Endothelial cell of umbilical vein (primary cell): ENCODE measurements around the gene JPH3. TPM values are rescaled to one million over a fixed set of nuclear protein-coding genes. Genes with fewer than 3 reads are reported as not detected.

ENCODE experiments used
- BruUV-seq: library from RNA; stranded (reverse); fragments of 400-500 nt; replicated peaks from 2 replicates; lab custom pipeline; 2021; lab: Mats Ljungman, UMichigan
- CTCF ChIA-PET: fragments of 300-600, 350-600 bp; sonication (Branson Sonifier 250); formaldehyde crosslinking; loops from one replicate; lab custom pipeline; 2021; ENCODE audit warnings: antibody characterized with exemption, inconsistent platforms; lab: Charles Lee
- POLR2A ChIA-PET: fragments of 300-600, 350-600 bp; sonication (Branson Sonifier 250); formaldehyde crosslinking; loops from one replicate; lab custom pipeline; 2021; ENCODE audit warnings: antibody characterized with exemption, inconsistent platforms; lab: Charles Lee
- DNase-seq: peaks from one replicate; pipeline ENCODE4 v3.0.0-alpha.2; 2011; ENCODE audit warnings: low read depth, low spot score
- FAIRE-seq: peaks from 2 replicates; lab custom pipeline; 2011; peaks lifted over from hg19 to GRCh38; lab: Jason Lieb, UNC
- H2AFZ ChIP-seq: 2 replicates; pipeline ENCODE4 v1.6.0; 2012; ENCODE audit warnings: low read depth, low read length, control low read depth, inconsistent platforms
- H3K27ac ChIP-seq: 2 replicates; pipeline ENCODE4 v1.5.1; 2011; ENCODE audit warnings: low read depth, mild to moderate bottlenecking, control low read depth, low read length, moderate library complexity; ENCODE audit not compliant: insufficient read depth
- H3K27me3 ChIP-seq, 2 experiments: 2 replicates each; pipeline versions ENCODE4 v1.6.0 to v1.6.1; 2011; ENCODE audit warnings: low read length in 2 of 2, mixed read lengths in 1 of 2; ENCODE audit not compliant: control insufficient read depth in 2 of 2, insufficient read depth in 2 of 2
- H3K36me3 ChIP-seq, 2 experiments: 2 replicates in 1 of 2; 3 replicates in 1 of 2; pipeline ENCODE4 v1.5.1; 2011; ENCODE audit warnings: low read length in 2 of 2, mild to moderate bottlenecking in 1 of 2, moderate library complexity in 1 of 2; ENCODE audit not compliant: control insufficient read depth in 2 of 2, insufficient read depth in 2 of 2; ENCODE audit errors: extremely low read depth in 1 of 2
- H3K4me1 ChIP-seq: 3 replicates; pipeline ENCODE4 v1.5.1; 2011; ENCODE audit warnings: mild to moderate bottlenecking, low read length; ENCODE audit not compliant: control insufficient read depth, insufficient read depth; ENCODE audit errors: extremely low read depth
- H3K4me2 ChIP-seq: 2 replicates; pipeline ENCODE4 v1.6.1; 2011; ENCODE audit warnings: low read length, control low read depth, mixed read lengths; ENCODE audit not compliant: insufficient read depth
- H3K4me3 ChIP-seq, 3 experiments: fragments of 200-600 bp in 1 of 3; sonication (generic), shearing (Covaris generic) in 1 of 3; replicated peaks in 1 of 3; 2 replicates each; pipeline ENCODE4 v1.5.1; 2011 to 2016; ENCODE audit warnings: control low read depth in 3 of 3, low read length in 3 of 3, mild to moderate bottlenecking in 2 of 3, inconsistent platforms in 1 of 3, low read depth in 1 of 3, moderate library complexity in 1 of 3; ENCODE audit not compliant: insufficient read depth in 1 of 3
- H3K79me2 ChIP-seq: 2 replicates; pipeline ENCODE4 v1.6.0; 2012; ENCODE audit warnings: low read length, inconsistent platforms; ENCODE audit not compliant: control insufficient read depth, insufficient read depth
- H3K9ac ChIP-seq: replicated peaks from 2 replicates; pipeline ENCODE3; 2011; ENCODE audit warnings: low read length, control low read depth; ENCODE audit not compliant: insufficient read depth; ENCODE audit errors: extremely low read depth
- H3K9me1 ChIP-seq: replicated peaks from 3 replicates; pipeline ENCODE4 v1.6.0; 2011; ENCODE audit warnings: mild to moderate bottlenecking, low read length; ENCODE audit not compliant: control insufficient read depth, insufficient read depth; ENCODE audit errors: extremely low read depth
- H3K9me3 ChIP-seq: replicated peaks from 2 replicates; pipeline ENCODE4 v1.5.1; 2012; ENCODE audit warnings: low read length, inconsistent platforms; ENCODE audit not compliant: control insufficient read depth, insufficient read depth
- H4K20me1 ChIP-seq: replicated peaks from 2 replicates; pipeline ENCODE3; 2011; ENCODE audit warnings: mild to moderate bottlenecking, low read length; ENCODE audit not compliant: control insufficient read depth, insufficient read depth; ENCODE audit errors: extremely low read depth
- CTCF ChIP-seq, 2 donors: IDR thresholded peaks; 1 replicate in 1 of 2; 2 replicates in 1 of 2; pipeline ENCODE4 v1.5.1; 2011; ENCODE audit warnings: low read length in 2 of 2, mild to moderate bottlenecking in 2 of 2, moderate library complexity in 2 of 2, control low read depth in 1 of 2, inconsistent platforms in 1 of 2, low read depth in 1 of 2; ENCODE audit not compliant: insufficient read depth in 1 of 2; ENCODE audit errors: extremely low read depth in 1 of 2
- EZH2 ChIP-seq: IDR thresholded peaks from 2 replicates; pipeline ENCODE4 v1.6.1; 2012; ENCODE audit warnings: borderline replicate concordance, low read depth, mild to moderate bottlenecking, moderate library complexity, low read length, inconsistent platforms; ENCODE audit not compliant: severe bottlenecking
- FOS ChIP-seq: IDR thresholded peaks from 2 replicates; pipeline ENCODE4 v1.6.1; 2011; ENCODE audit warnings: mild to moderate bottlenecking, low read length, moderate library complexity, borderline replicate concordance; ENCODE audit not compliant: insufficient read depth
- GATA2 ChIP-seq: IDR thresholded peaks from 2 replicates; pipeline ENCODE4 v1.7.0; 2011; ENCODE audit warnings: low read depth, mild to moderate bottlenecking, moderate library complexity, mixed read lengths, low read length; ENCODE audit not compliant: insufficient read length, insufficient read depth
- JUN ChIP-seq: IDR thresholded peaks from 2 replicates; pipeline ENCODE4 v1.6.1; 2011; ENCODE audit warnings: borderline replicate concordance, low read depth; ENCODE audit not compliant: insufficient read length, insufficient read depth
- MAX ChIP-seq: IDR thresholded peaks from 2 replicates; pipeline ENCODE4 v1.6.1; 2011; ENCODE audit not compliant: insufficient read depth, insufficient read length
- MYC ChIP-seq: IDR thresholded peaks from one replicate; pipeline ENCODE4 v1.6.1; 2011; ENCODE audit warnings: mild to moderate bottlenecking, low read depth, low read length
- POLR2A ChIP-seq: IDR thresholded peaks from 2 replicates; pipeline ENCODE4 v1.6.1; 2012; ENCODE audit warnings: low read depth, mild to moderate bottlenecking, control low read depth, low read length
- POLR2AphosphoS5 ChIP-seq: IDR thresholded peaks from 2 replicates; pipeline ENCODE4 v1.6.1; 2012; ENCODE audit warnings: low read depth, mild to moderate bottlenecking, control low read depth, low read length, moderate library complexity; ENCODE audit not compliant: insufficient read depth
- dilution Hi-C: fragments of 300-500 bp; cut with MboI; formaldehyde crosslinking; loops from one replicate; pipeline ENCODE4 v1.15.0; 2019; ENCODE audit warnings: low sequenced_read_pairs; ENCODE audit not compliant: extremely low pct_ligation_motif_present
- intact Hi-C: fragments of 100-400 bp; cut with micrococcal nuclease; formaldehyde crosslinking; loops from one replicate; pipeline ENCODE4 v1.10.0; 2022
- polyA plus RNA-seq, 4 experiments: library from polyadenylated mRNA; depleted of rRNA in 3 of 4; stranded (reverse) in 3 of 4; unstranded in 1 of 4; fragments of >200 nt; gene quantifications; 2 replicates each; pipeline versions ENCODE4 v1.2.1 to v1.2.3, GENCODE V29; 2011 to 2012; ENCODE audit warnings: missing spikeins in 1 of 4
- total RNA-seq: library from RNA; stranded (reverse); gene quantifications from 2 replicates; pipeline ENCODE4 v1.2.3, GENCODE V29; 2021

Gene JPH3
- total and polyA plus RNA-seq, 2 donors (not counting 3 experiments of a cell fraction or from before 2014, with no cell fraction given) = 0.22 to 0.30 TPM

DNA sequence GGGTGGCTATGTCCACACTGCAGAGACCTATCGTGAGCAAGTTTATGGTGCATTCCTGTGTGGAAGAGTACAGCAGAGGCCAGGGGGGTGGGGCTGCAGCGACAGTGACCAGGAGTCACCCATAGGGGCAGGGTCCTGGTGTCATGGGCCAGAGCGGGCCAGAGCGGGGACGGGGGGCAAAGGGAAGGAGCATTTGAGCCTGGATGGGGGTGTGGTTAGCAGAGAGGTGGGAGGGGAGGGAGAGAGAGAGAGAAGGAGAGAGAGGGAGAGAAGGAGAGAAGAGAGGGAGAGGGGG, 17.8 kb downstream of the JPH3 start:
- Histone ChIP-seq H3K4me1 (no peaks in the 10 kb centered on the region), H3K4me2 (no peak overlapping the region), H2AFZ (no peak overlapping the region), H3K4me3 (no peak overlapping the region), H3K9ac (no peak overlapping the region), H4K20me1 (no peaks in the 10 kb centered on the region), H3K36me3 (no peaks in the 10 kb centered on the region), H3K9me3 (no peaks in the 10 kb centered on the region), H3K79me2 (no peaks in the 10 kb centered on the region), H3K9me1 (no peaks in the 10 kb centered on the region), H3K27ac (no peak overlapping the region), H3K27me3 (peaks cover 0 to 2% of the 10 kb centered on the region in 2 experiments)
- FAIRE-seq = no peak
- ChIA-PET CTCF (interaction anchor here (2.9 kb wide), 1 partner anchor 16 kb away, joined by 12 read pairs; no protein-coding TSS in a partner anchor), POLR2A (no interaction called here)
- DNase-seq = no peak
- TF ChIP-seq EZH2 (no peak), FOS (no peak), GATA2 (no peak), MYC (no peak), POLR2A (no peak), POLR2AphosphoS5 (no peak), MAX (no peak), CTCF (IDR thresholded peaks at IDR 0.05; ENCODE audit: extremely low read depth in 1 of 2, insufficient read depth in 1 of 2, low read depth in 1 of 2, low read length in 2 of 2) (no peak), JUN (no peak)
- intact Hi-C loops = no loop called here
- dilution Hi-C loops = no loop called here
- BruUV-seq = no TSS peak
